Stimulated activated CD4-positive, alpha-beta T cell treated with anti-CD3 and anti-CD28 coated beads, TNF-alpha, amount 100 ng/mL, for 24 hours (primary cell): ENCODE results near the gene MED27.
"Not testable (repeated sequence)": the region's sequence is repeated elsewhere in the genome, so short reads cannot be mapped to it uniquely, and the experiment has no call there.

Experiments used
- DNase-seq, 3 experiments: peaks; one replicate each; pipeline ENCODE4 v3.0.0-alpha.2; 2020; ENCODE audit warnings: low read depth in 3 of 3

MED27 gene

GRCh38 chr9:132020272-132020671 lies 59.4 kb downstream of the MED27 start:
- no peak for DNase-seq

GRCh38 chr9:132019702-132020101 lies 60.0 kb downstream of the MED27 start:
- no peak for DNase-seq

GRCh38 chr9:132018957-132019405 lies 60.7 kb downstream of the MED27 start:
- no peak for DNase-seq

GRCh38 chr9:132016456-132016855 lies 63.2 kb downstream of the MED27 start:
- no peak for DNase-seq

- no peak for DNase-seq
Observed at GRCh38 chr9:132015866-132016265, 63.8 kb downstream of the MED27 start.

- DNase-seq: no peak
Observed at GRCh38 chr9:132014218-132014805, 65.4 kb downstream of the MED27 start.

GRCh38 chr9:132012704-132013357 lies 66.8 kb downstream of the MED27 start:
- no peak for DNase-seq

- DNase-seq: no peak
Observed at GRCh38 chr9:132011896-132012295, 67.8 kb downstream of the MED27 start.

- no peak for DNase-seq
Observed at GRCh38 chr9:132011309-132011708, 68.4 kb downstream of the MED27 start.

GRCh38 chr9:132010201-132010600 lies 69.5 kb downstream of the MED27 start:
- not testable (repeated sequence) for DNase-seq

- DNase-seq: no peak
Observed at GRCh38 chr9:132008855-132009812, 70.5 kb downstream of the MED27 start.

GRCh38 chr9:132008184-132008803 lies 71.4 kb downstream of the MED27 start:
- DNase-seq: no peak

GRCh38 chr9:132007371-132008025 lies 72.2 kb downstream of the MED27 start:
- no peak for DNase-seq

GRCh38 chr9:132006677-132007370 lies 72.8 kb downstream of the MED27 start:
- peak in 2 of 3 experiments; percentile 14 to 18 for DNase-seq

- no peak for DNase-seq
Observed at GRCh38 chr9:132005899-132006298, 73.8 kb downstream of the MED27 start.

- DNase-seq: no peak
Observed at GRCh38 chr9:132004323-132004722, 75.3 kb downstream of the MED27 start.

GRCh38 chr9:132003896-132004295 lies 75.8 kb downstream of the MED27 start:
- no peak for DNase-seq

GRCh38 chr9:132003319-132003704 lies 76.4 kb downstream of the MED27 start:
- DNase-seq: no peak

GRCh38 chr9:132002643-132003318 lies 76.9 kb downstream of the MED27 start:
- no peak for DNase-seq

GRCh38 chr9:132001567-132001966 lies 78.1 kb downstream of the MED27 start:
- no peak for DNase-seq
